HepG2 (cell line): Measurements from ENCODE around the gene HLA-DOA. TPM values are rescaled to one million over a fixed set of nuclear protein-coding genes. Genes with fewer than 3 reads are reported as not detected.
A peak's percentile ranks its signal among the peaks of the same experiment; 100 is the strongest.

ENCODE experiments used
- ERF ChIP-seq: IDR thresholded peaks from 2 replicates; pipeline ENCODE4 v1.6.1; 2018; ENCODE audit warnings: missing biosample characterization, missing genetic modification reagents
- HDAC1 ChIP-seq: sonication (generic); formaldehyde crosslinking; IDR thresholded peaks from 2 replicates; pipeline ENCODE4 v1.5.1; 2020; ENCODE audit warnings: mild to moderate bottlenecking, missing genetic modification reagents
- PHF21A ChIP-seq: sonication (generic); formaldehyde crosslinking; IDR thresholded peaks from 2 replicates; pipeline ENCODE4 v1.5.0; 2020; ENCODE audit warnings: mild to moderate bottlenecking, missing genetic modification reagents
- PRDM15 ChIP-seq: sonication (generic); formaldehyde crosslinking; IDR thresholded peaks from 2 replicates; pipeline ENCODE4 v1.4.0; 2020; ENCODE audit warnings: missing genetic modification reagents
- PRPF4 ChIP-seq: fragments of 200-400 bp; formaldehyde crosslinking; IDR thresholded peaks from 2 replicates; pipeline ENCODE4 v1.6.1; 2016; ENCODE audit warnings: low read length, low read depth; ENCODE audit not compliant: poor library complexity, severe bottlenecking
- REXO4 ChIP-seq: sonication (generic); formaldehyde crosslinking; IDR thresholded peaks from 2 replicates; pipeline ENCODE4 v1.8.0; 2022; ENCODE audit warnings: missing genetic modification reagents, mild to moderate bottlenecking, borderline replicate concordance
- ZNF256 ChIP-seq: sonication (generic); formaldehyde crosslinking; conservative IDR thresholded peaks from 2 replicates; pipeline ENCODE4 v1.4.0; 2020; ENCODE audit warnings: missing genetic modification reagents
- ZNF772 ChIP-seq: sonication (generic); formaldehyde crosslinking; IDR thresholded peaks from 2 replicates; pipeline ENCODE4 v1.5.0; 2020; ENCODE audit warnings: mild to moderate bottlenecking, missing genetic modification reagents
- polyA plus RNA-seq, 8 experiments: library from polyadenylated mRNA; depleted of rRNA in 3 of 8; stranded (reverse) in 7 of 8; unstranded in 1 of 8; fragments of >200 nt; fragmentation: Illumina TruSeq in 4 of 8; extraction: Trizol in 4 of 8; gene quantifications; 2 replicates each; pipeline versions ENCODE4 v1.2.1 to v1.2.3, GENCODE V29; 2011 to 2016; ENCODE audit warnings: low read depth in 4 of 8, missing spikeins in 1 of 8, mixed read lengths in 1 of 8; ENCODE audit not compliant: insufficient read depth in 1 of 8
- total RNA-seq, 5 experiments: library from RNA; depleted of rRNA; stranded (reverse); fragments of >200 nt; fragmentation: Illumina TruSeq; extraction: Trizol; gene quantifications; 2 replicates each; pipeline ENCODE4 v1.2.3, GENCODE V29; 2016; ENCODE audit warnings: low read depth in 1 of 5
- TF ChIP-seq, protein P1 (sequence below): sonication (generic); formaldehyde crosslinking; IDR thresholded peaks from 2 replicates; pipeline ENCODE4 v1.4.0; 2020; ENCODE audit warnings: missing genetic modification reagents
- TF ChIP-seq, protein P2 (sequence below): sonication (generic); formaldehyde crosslinking; IDR thresholded peaks from 2 replicates; pipeline ENCODE4 v1.5.0; 2020; ENCODE audit warnings: mild to moderate bottlenecking, missing genetic modification reagents

Gene HLA-DOA
- total and polyA plus RNA-seq, 2 of the 13 experiments (the other 11 are each of a cell fraction or from before 2014, with no cell fraction given) = 0.03 to 0.09 TPM

- TF ChIP-seq, protein P1, sequence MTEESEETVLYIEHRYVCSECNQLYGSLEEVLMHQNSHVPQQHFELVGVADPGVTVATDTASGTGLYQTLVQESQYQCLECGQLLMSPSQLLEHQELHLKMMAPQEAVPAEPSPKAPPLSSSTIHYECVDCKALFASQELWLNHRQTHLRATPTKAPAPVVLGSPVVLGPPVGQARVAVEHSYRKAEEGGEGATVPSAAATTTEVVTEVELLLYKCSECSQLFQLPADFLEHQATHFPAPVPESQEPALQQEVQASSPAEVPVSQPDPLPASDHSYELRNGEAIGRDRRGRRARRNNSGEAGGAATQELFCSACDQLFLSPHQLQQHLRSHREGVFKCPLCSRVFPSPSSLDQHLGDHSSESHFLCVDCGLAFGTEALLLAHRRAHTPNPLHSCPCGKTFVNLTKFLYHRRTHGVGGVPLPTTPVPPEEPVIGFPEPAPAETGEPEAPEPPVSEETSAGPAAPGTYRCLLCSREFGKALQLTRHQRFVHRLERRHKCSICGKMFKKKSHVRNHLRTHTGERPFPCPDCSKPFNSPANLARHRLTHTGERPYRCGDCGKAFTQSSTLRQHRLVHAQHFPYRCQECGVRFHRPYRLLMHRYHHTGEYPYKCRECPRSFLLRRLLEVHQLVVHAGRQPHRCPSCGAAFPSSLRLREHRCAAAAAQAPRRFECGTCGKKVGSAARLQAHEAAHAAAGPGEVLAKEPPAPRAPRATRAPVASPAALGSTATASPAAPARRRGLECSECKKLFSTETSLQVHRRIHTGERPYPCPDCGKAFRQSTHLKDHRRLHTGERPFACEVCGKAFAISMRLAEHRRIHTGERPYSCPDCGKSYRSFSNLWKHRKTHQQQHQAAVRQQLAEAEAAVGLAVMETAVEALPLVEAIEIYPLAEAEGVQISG (CRISPR knock-in tag) = 0 out of 2 replicates have a peak, but pooled peaks have one; percentile 8
- TF ChIP-seq REXO4 (CRISPR knock-in tag) = peak; percentile 86; the same call in 1 of the 2 replicates
- TF ChIP-seq, protein P2, sequence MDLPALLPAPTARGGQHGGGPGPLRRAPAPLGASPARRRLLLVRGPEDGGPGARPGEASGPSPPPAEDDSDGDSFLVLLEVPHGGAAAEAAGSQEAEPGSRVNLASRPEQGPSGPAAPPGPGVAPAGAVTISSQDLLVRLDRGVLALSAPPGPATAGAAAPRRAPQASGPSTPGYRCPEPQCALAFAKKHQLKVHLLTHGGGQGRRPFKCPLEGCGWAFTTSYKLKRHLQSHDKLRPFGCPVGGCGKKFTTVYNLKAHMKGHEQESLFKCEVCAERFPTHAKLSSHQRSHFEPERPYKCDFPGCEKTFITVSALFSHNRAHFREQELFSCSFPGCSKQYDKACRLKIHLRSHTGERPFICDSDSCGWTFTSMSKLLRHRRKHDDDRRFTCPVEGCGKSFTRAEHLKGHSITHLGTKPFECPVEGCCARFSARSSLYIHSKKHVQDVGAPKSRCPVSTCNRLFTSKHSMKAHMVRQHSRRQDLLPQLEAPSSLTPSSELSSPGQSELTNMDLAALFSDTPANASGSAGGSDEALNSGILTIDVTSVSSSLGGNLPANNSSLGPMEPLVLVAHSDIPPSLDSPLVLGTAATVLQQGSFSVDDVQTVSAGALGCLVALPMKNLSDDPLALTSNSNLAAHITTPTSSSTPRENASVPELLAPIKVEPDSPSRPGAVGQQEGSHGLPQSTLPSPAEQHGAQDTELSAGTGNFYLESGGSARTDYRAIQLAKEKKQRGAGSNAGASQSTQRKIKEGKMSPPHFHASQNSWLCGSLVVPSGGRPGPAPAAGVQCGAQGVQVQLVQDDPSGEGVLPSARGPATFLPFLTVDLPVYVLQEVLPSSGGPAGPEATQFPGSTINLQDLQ (CRISPR knock-in tag) = no peak
- no peak for TF ChIP-seq PRPF4
- no peak; the same call in 1 of the 2 replicates for TF ChIP-seq PRDM15 (CRISPR knock-in tag)
- peak; percentile 47; the same call in 1 of the 2 replicates for TF ChIP-seq ZNF772 (CRISPR knock-in tag)
- TF ChIP-seq ZNF256 (CRISPR knock-in tag) = no peak; the same call in 1 of the 2 replicates
- TF ChIP-seq PHF21A (CRISPR knock-in tag) = no peak
- TF ChIP-seq ERF (CRISPR knock-in tag) = no peak
- peak; percentile 84 for TF ChIP-seq HDAC1 (CRISPR knock-in tag)
Observed at GRCh38 chr6:32972353-32973143, 36.8 kb downstream of the HLA-DOA start (continued).
